Liver (tissue), 3 donors: Measurements from ENCODE around the gene TAS1R2.

Source experiments
- ATF3 ChIP-seq: IDR thresholded peaks from 2 replicates; pipeline ENCODE4 v1.6.1; 2016; ENCODE audit warnings: antibody characterized with exemption
- EGR1 ChIP-seq, 2 donors: IDR thresholded peaks; 2 replicates each; pipeline ENCODE4 v1.6.1; 2016 to 2018; ENCODE audit warnings: antibody characterized with exemption in 2 of 2, low read depth in 2 of 2
- FOXA1 ChIP-seq: IDR thresholded peaks from 2 replicates; pipeline ENCODE4 v1.6.1; 2016; ENCODE audit warnings: antibody characterized with exemption
- FOXA2 ChIP-seq: IDR thresholded peaks from 2 replicates; pipeline ENCODE4 v1.6.1; 2016; ENCODE audit warnings: antibody characterized with exemption
- GABPA ChIP-seq, 2 donors: IDR thresholded peaks in 1 of 2; conservative IDR thresholded peaks in 1 of 2; 2 replicates each; pipeline ENCODE4 v1.6.1; 2016; ENCODE audit warnings: antibody characterized with exemption in 2 of 2, mild to moderate bottlenecking in 1 of 2, moderate library complexity in 1 of 2
- JUND ChIP-seq, 2 donors: IDR thresholded peaks; 2 replicates each; pipeline ENCODE4 v1.6.1; 2016; ENCODE audit warnings: antibody characterized with exemption in 2 of 2
- RAD21 ChIP-seq, 2 donors: IDR thresholded peaks; 2 replicates each; pipeline ENCODE4 v1.6.1; 2016; ENCODE audit warnings: antibody characterized with exemption in 2 of 2, mild to moderate bottlenecking in 2 of 2
- REST ChIP-seq: IDR thresholded peaks from 2 replicates; pipeline ENCODE4 v1.6.1; 2016; ENCODE audit warnings: antibody characterized with exemption, mild to moderate bottlenecking
- SP1 ChIP-seq: IDR thresholded peaks from 2 replicates; pipeline ENCODE4 v1.6.1; 2018; ENCODE audit warnings: antibody characterized with exemption, mild to moderate bottlenecking
- TAF1 ChIP-seq: conservative IDR thresholded peaks from 2 replicates; pipeline ENCODE4 v1.6.1; 2016; ENCODE audit warnings: antibody characterized with exemption, mild to moderate bottlenecking
- YY1 ChIP-seq: IDR thresholded peaks from 2 replicates; pipeline ENCODE4 v1.6.1; 2016; ENCODE audit warnings: antibody characterized with exemption, mild to moderate bottlenecking
- TF ChIP-seq, protein P1 (sequence below): fragments of 150-350 bp; IDR thresholded peaks from 2 replicates; pipeline ENCODE4 v1.5.1; 2017; ENCODE audit warnings: improper control_type of control experiment, low read depth, low read length; ENCODE audit not compliant: missing input control
- TF ChIP-seq, protein P2 (sequence below): IDR thresholded peaks from 2 replicates; pipeline ENCODE4 v1.6.1; 2016; ENCODE audit warnings: antibody characterized with exemption
- TF ChIP-seq, protein P3 (sequence below): IDR thresholded peaks from 2 replicates; pipeline ENCODE4 v1.6.1; 2016; ENCODE audit warnings: antibody characterized with exemption
- donor health status: healthy.
- donor health status: healthy.

- TF ChIP-seq, protein P1, sequence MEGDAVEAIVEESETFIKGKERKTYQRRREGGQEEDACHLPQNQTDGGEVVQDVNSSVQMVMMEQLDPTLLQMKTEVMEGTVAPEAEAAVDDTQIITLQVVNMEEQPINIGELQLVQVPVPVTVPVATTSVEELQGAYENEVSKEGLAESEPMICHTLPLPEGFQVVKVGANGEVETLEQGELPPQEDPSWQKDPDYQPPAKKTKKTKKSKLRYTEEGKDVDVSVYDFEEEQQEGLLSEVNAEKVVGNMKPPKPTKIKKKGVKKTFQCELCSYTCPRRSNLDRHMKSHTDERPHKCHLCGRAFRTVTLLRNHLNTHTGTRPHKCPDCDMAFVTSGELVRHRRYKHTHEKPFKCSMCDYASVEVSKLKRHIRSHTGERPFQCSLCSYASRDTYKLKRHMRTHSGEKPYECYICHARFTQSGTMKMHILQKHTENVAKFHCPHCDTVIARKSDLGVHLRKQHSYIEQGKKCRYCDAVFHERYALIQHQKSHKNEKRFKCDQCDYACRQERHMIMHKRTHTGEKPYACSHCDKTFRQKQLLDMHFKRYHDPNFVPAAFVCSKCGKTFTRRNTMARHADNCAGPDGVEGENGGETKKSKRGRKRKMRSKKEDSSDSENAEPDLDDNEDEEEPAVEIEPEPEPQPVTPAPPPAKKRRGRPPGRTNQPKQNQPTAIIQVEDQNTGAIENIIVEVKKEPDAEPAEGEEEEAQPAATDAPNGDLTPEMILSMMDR, result no peak
- TF ChIP-seq TAF1, result no peak
- TF ChIP-seq FOXA1, result no peak
- no peak for TF ChIP-seq YY1
- TF ChIP-seq, protein P2, sequence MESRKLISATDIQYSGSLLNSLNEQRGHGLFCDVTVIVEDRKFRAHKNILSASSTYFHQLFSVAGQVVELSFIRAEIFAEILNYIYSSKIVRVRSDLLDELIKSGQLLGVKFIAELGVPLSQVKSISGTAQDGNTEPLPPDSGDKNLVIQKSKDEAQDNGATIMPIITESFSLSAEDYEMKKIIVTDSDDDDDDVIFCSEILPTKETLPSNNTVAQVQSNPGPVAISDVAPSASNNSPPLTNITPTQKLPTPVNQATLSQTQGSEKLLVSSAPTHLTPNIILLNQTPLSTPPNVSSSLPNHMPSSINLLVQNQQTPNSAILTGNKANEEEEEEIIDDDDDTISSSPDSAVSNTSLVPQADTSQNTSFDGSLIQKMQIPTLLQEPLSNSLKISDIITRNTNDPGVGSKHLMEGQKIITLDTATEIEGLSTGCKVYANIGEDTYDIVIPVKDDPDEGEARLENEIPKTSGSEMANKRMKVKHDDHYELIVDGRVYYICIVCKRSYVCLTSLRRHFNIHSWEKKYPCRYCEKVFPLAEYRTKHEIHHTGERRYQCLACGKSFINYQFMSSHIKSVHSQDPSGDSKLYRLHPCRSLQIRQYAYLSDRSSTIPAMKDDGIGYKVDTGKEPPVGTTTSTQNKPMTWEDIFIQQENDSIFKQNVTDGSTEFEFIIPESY, result no peak
- no peak for TF ChIP-seq FOXA2
- TF ChIP-seq JUND (IDR thresholded peaks at IDR 0.05), result no peak
- TF ChIP-seq ATF3, result no peak
- no peak for TF ChIP-seq REST
- TF ChIP-seq, protein P3, sequence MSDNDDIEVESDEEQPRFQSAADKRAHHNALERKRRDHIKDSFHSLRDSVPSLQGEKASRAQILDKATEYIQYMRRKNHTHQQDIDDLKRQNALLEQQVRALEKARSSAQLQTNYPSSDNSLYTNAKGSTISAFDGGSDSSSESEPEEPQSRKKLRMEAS, result no peak
- no peak for TF ChIP-seq EGR1 (IDR thresholded peaks at IDR 0.05; ENCODE audit: low read depth in 2 of 2)
- no peak for TF ChIP-seq RAD21 (IDR thresholded peaks at IDR 0.05)
- no peak for TF ChIP-seq SP1
- TF ChIP-seq GABPA (IDR thresholded peaks at IDR 0.05 in 1 of 2, conservative IDR thresholded peaks at IDR 0.05 in 1 of 2), result no peak
Measured at GRCh38 chr1:18885311-18886002, 26.0 kb upstream of the TAS1R2 start.
